ENCODE data around the gene TCF23. TPM values are rescaled to one million over a fixed set of nuclear protein-coding genes. Genes with fewer than 3 reads are reported as not detected.

The TCF23 gene
- total RNA-seq, 1 experiment from 2014 or later, result not detected

- H3K27ac ChIP-seq, result no peak overlapping the region
- ChIA-PET CTCF (interaction anchor here (0.6 to 1.2 kb wide), 2 partner anchors 58 to 221 kb away, joined by 3 read pairs; no protein-coding TSS in a partner anchor), POLR2A (ENCODE audit: unreplicated experiment) (no interaction called here)
- intact Hi-C loops (cut with micrococcal nuclease; ENCODE audit: unreplicated experiment), result loop anchor here (10.0 kb wide), 1 partner anchor 81 kb away; the partner anchor contains the start of genes ATRAID, CAD and SLC5A6
- H3K36me3 ChIP-seq (ENCODE audit: low read depth), result 0 out of 2 replicates have a peak, but pooled peaks cover 8% of the 10 kb centered on the region
- H3K9me3 ChIP-seq (ENCODE audit: insufficient read depth, low read depth), result no peaks in the 10 kb centered on the region
- peaks cover 10% of the 10 kb centered on the region for H3K4me1 ChIP-seq (replicated peaks; ENCODE audit: insufficient read depth)
- no peak for DNase-seq
- H4K20me1 ChIP-seq (ENCODE audit: insufficient read depth), result peaks cover 7% of the 10 kb centered on the region; the same call in 1 of the 2 replicates
- peak overlapping the region; percentile 83 for H3K4me3 ChIP-seq
- TF ChIP-seq, protein P1, sequence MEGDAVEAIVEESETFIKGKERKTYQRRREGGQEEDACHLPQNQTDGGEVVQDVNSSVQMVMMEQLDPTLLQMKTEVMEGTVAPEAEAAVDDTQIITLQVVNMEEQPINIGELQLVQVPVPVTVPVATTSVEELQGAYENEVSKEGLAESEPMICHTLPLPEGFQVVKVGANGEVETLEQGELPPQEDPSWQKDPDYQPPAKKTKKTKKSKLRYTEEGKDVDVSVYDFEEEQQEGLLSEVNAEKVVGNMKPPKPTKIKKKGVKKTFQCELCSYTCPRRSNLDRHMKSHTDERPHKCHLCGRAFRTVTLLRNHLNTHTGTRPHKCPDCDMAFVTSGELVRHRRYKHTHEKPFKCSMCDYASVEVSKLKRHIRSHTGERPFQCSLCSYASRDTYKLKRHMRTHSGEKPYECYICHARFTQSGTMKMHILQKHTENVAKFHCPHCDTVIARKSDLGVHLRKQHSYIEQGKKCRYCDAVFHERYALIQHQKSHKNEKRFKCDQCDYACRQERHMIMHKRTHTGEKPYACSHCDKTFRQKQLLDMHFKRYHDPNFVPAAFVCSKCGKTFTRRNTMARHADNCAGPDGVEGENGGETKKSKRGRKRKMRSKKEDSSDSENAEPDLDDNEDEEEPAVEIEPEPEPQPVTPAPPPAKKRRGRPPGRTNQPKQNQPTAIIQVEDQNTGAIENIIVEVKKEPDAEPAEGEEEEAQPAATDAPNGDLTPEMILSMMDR (conservative IDR thresholded peaks at IDR 0.05), result no peak; the same call in 1 of the 2 replicates
- no peak for TF ChIP-seq EZH2 (IDR thresholded peaks at IDR 0.05; ENCODE audit: low read depth)
- TSS peak; percentile 66 for BruUV-seq (replicated peaks)
- H3K27me3 ChIP-seq (ENCODE audit: insufficient read depth, low read depth), result no peaks in the 10 kb centered on the region
- peak overlapping the region; percentile 89 for H3K4me2 ChIP-seq
- H3K9me2 ChIP-seq (ENCODE audit: insufficient read depth), result no peaks in the 10 kb centered on the region
- peaks cover 10% of the 10 kb centered on the region; the same call in 1 of the 2 replicates for H3F3A ChIP-seq (ENCODE audit: insufficient read depth, low read depth)
- H3K79me2 ChIP-seq (ENCODE audit: low read depth), result peaks cover 19% of the 10 kb centered on the region
- H2AFZ ChIP-seq, result no peak overlapping the region
Observed at GRCh38 chr2:27133195-27133875, 15.5 kb upstream of the TCF23 start.

- Histone ChIP-seq H3K4me1 (replicated peaks; ENCODE audit: insufficient read depth) (peaks cover 10% of the 10 kb centered on the region), H3K27me3 (ENCODE audit: insufficient read depth, low read depth) (no peaks in the 10 kb centered on the region), H2AFZ (peak within 1 kb of the TSS; percentile 94), H3K79me2 (ENCODE audit: low read depth) (peaks cover 19% of the 10 kb centered on the region), H3K27ac (peak within 1 kb of the TSS; percentile 12; the same call in 1 of the 2 replicates), H3F3A (ENCODE audit: insufficient read depth, low read depth) (peaks cover 10% of the 10 kb centered on the region; the same call in 1 of the 2 replicates), H3K9me2 (ENCODE audit: insufficient read depth) (no peaks in the 10 kb centered on the region), H3K9me3 (ENCODE audit: insufficient read depth, low read depth) (no peaks in the 10 kb centered on the region), H3K4me2 (peak within 1 kb of the TSS; percentile 89), H3K36me3 (ENCODE audit: low read depth) (0 out of 2 replicates have a peak, but pooled peaks cover 8% of the 10 kb centered on the region), H4K20me1 (ENCODE audit: insufficient read depth) (peaks cover 7% of the 10 kb centered on the region; the same call in 1 of the 2 replicates), H3K4me3 (peak within 1 kb of the TSS; percentile 83)
- TF ChIP-seq EZH2 (IDR thresholded peaks at IDR 0.05; ENCODE audit: low read depth), result no peak
- TF ChIP-seq, protein P1 (conservative IDR thresholded peaks at IDR 0.05), result no peak; the same call in 1 of the 2 replicates
- peak; percentile 88 to 99 for DNase-seq
- no TSS peak for BruUV-seq (replicated peaks)
- CTCF ChIA-PET, result interaction anchor here (0.6 to 1.2 kb wide), 3 partner anchors 57 to 335 kb away, joined by 3 to 4 read pairs (median 3); no protein-coding TSS in a partner anchor
- intact Hi-C loops (cut with micrococcal nuclease; ENCODE audit: unreplicated experiment), result loop anchor here (1.0 to 10.0 kb wide), 2 partner anchors 81 to 187 kb away; partner anchors contain the start of genes ATRAID, CAD and SLC5A6
- POLR2A ChIA-PET (ENCODE audit: unreplicated experiment), result no interaction called here
Observed at GRCh38 chr2:27133905-27134780, 14.7 kb upstream of the TCF23 start, which contains the start of gene PREB. TSS of gene PREB (minus strand) at chr2:27134636. CDS start at chr2:27134421, 215 bp downstream.

All from PC-9 (cell line).